Activated CD8-positive, alpha-beta T cell treated with anti-CD3 and anti-CD28 coated beads, Interleukin-2, amount 10 ng/mL, durations not matched to agents 7 days and 5 days (primary cell): Measurements from ENCODE around the gene DNMT3A. TPM values are rescaled to one million over a fixed set of nuclear protein-coding genes. Genes with fewer than 3 reads are reported as not detected.
A peak's percentile ranks its signal among the peaks of the same experiment; 100 is the strongest.
"Not testable (repeated sequence)": the region's sequence is repeated elsewhere in the genome, so short reads cannot be mapped to it uniquely, and the experiment has no call there.

Source experiments
- ATAC-seq: fragments of 150-1000 bp; cut with Tn5 transposase; one replicate; pipeline ENCODE4 v1.10.0; 2021; ENCODE audit warnings: moderate library complexity
- CTCF ChIA-PET: fragments of 350-600 bp; sonication (Branson Sonifier 250); formaldehyde crosslinking; loops from one replicate; lab custom pipeline; 2021; ENCODE audit warnings: antibody characterized with exemption; lab: Charles Lee
- POLR2A ChIA-PET: fragments of 350-600 bp; sonication (Branson Sonifier 250); formaldehyde crosslinking; loops from one replicate; lab custom pipeline; 2021; ENCODE audit warnings: antibody characterized with exemption; lab: Charles Lee
- DNase-seq: peaks from one replicate; pipeline ENCODE4 v3.0.0-alpha.2; 2020
- H3K27ac Mint-ChIP-seq: one replicate; pipeline ENCODE4 v1.8.0; 2021; ENCODE audit warnings: mild to moderate bottlenecking, mixed read lengths
- H3K27me3 Mint-ChIP-seq: one replicate; pipeline ENCODE4 v1.8.0; 2021; ENCODE audit warnings: low read depth, mixed read lengths
- H3K36me3 Mint-ChIP-seq: one replicate; pipeline ENCODE4 v1.8.0; 2021; ENCODE audit warnings: low read depth, mixed read lengths
- H3K4me1 Mint-ChIP-seq: one replicate; pipeline ENCODE4 v1.8.0; 2021; ENCODE audit warnings: low read depth, mixed read lengths
- H3K4me3 Mint-ChIP-seq: one replicate; pipeline ENCODE4 v1.8.0; 2021; ENCODE audit warnings: mild to moderate bottlenecking, mixed read lengths
- H3K9me3 Mint-ChIP-seq: one replicate; pipeline ENCODE4 v1.8.0; 2022; ENCODE audit warnings: mixed read lengths; ENCODE audit not compliant: insufficient read depth
- total RNA-seq, 2 experiments: library from RNA; stranded (reverse); gene quantifications; one replicate each; pipeline ENCODE4 v1.2.3, GENCODE V29; 2021

Gene DNMT3A
- total RNA-seq, 2 experiments from 2014 or later: 76.4 to 79.8 TPM

GRCh38 chr2:25283921-25284320 is 57.8 kb downstream of the DNMT3A start:
- no peaks in the 10 kb centered on the region for H3K27me3 Mint-ChIP-seq
- peaks cover 63% of the 10 kb centered on the region for H3K4me1 Mint-ChIP-seq
- CTCF ChIA-PET: no interaction called here

GRCh38 chr2:25281941-25282340 is 59.8 kb downstream of the DNMT3A start:
- POLR2A ChIA-PET: interaction anchor here (2.1 kb wide), 1 partner anchor 13 kb away, joined by 5 read pairs; no protein-coding TSS in a partner anchor
- H3K27me3 Mint-ChIP-seq: no peaks in the 10 kb centered on the region
- peaks cover 62% of the 10 kb centered on the region for H3K36me3 Mint-ChIP-seq
- peaks cover 66% of the 10 kb centered on the region for H3K4me1 Mint-ChIP-seq
- no peak overlapping the region for H3K4me3 Mint-ChIP-seq
- no peak overlapping the region for H3K27ac Mint-ChIP-seq
- CTCF ChIA-PET: interaction anchor here (0.6 to 0.7 kb wide), 2 partner anchors 271 to 1065 kb away, joined by 3 read pairs; no protein-coding TSS in a partner anchor
- DNase-seq: no peak
- H3K9me3 Mint-ChIP-seq: no peaks in the 10 kb centered on the region
- no peak for ATAC-seq

More at GRCh38 chr2:25283921-25284320, 57.8 kb downstream of the DNMT3A start:
- Mint-ChIP-seq H3K36me3 (peaks cover 55% of the 10 kb centered on the region), H3K27ac (peak overlapping the region; percentile 5), H3K9me3 (no peaks in the 10 kb centered on the region), H3K4me3 (no peak overlapping the region)
- DNase-seq: no peak
- POLR2A ChIA-PET: interaction anchor here (1.0 to 3.4 kb wide), 3 partner anchors 11 to 28 kb away, joined by 3 to 58 read pairs (median 5); no protein-coding TSS in a partner anchor
- ATAC-seq: no peak

- Mint-ChIP-seq H3K27me3 (no peaks in the 10 kb centered on the region), H3K36me3 (peaks cover 60% of the 10 kb centered on the region), H3K9me3 (no peaks in the 10 kb centered on the region), H3K4me3 (no peak overlapping the region), H3K4me1 (peaks cover 65% of the 10 kb centered on the region), H3K27ac (peak overlapping the region; percentile 12)
- ChIA-PET CTCF (interaction anchor here (0.6 to 0.7 kb wide), 2 partner anchors 271 to 1064 kb away, joined by 3 read pairs; no protein-coding TSS in a partner anchor), POLR2A (no interaction called here)
- DNase-seq (no peak), ATAC-seq (no peak)
Measured at GRCh38 chr2:25281522-25281921, 60.2 kb downstream of the DNMT3A start.

- POLR2A ChIA-PET: interaction anchor here (0.6 to 3.8 kb wide), 4 partner anchors 14 to 279 kb away, joined by 3 to 20 read pairs (median 5); no protein-coding TSS in a partner anchor
- no peak for ATAC-seq
- peaks cover 56% of the 10 kb centered on the region for H3K36me3 Mint-ChIP-seq
- DNase-seq: no peak
- no peaks in the 10 kb centered on the region for H3K9me3 Mint-ChIP-seq
- no peaks in the 10 kb centered on the region for H3K27me3 Mint-ChIP-seq
- H3K27ac Mint-ChIP-seq: peak overlapping the region; percentile 96
- H3K4me3 Mint-ChIP-seq: no peak overlapping the region
- peaks cover 65% of the 10 kb centered on the region for H3K4me1 Mint-ChIP-seq
- CTCF ChIA-PET: interaction anchor here (0.6 to 2.7 kb wide), 5 partner anchors 22 to 287 kb away, joined by 3 to 8 read pairs (median 4); no protein-coding TSS in a partner anchor
Measured at GRCh38 chr2:25280051-25280687, 61.6 kb downstream of the DNMT3A start.

- peaks cover 55% of the 10 kb centered on the region for H3K36me3 Mint-ChIP-seq
- ATAC-seq (no peak), DNase-seq (peak; percentile 54)
- peak overlapping the region; percentile 96 for H3K27ac Mint-ChIP-seq
- no peaks in the 10 kb centered on the region for H3K27me3 Mint-ChIP-seq
- no peaks in the 10 kb centered on the region for H3K9me3 Mint-ChIP-seq
- H3K4me3 Mint-ChIP-seq: peak overlapping the region; percentile 34
- peaks cover 68% of the 10 kb centered on the region for H3K4me1 Mint-ChIP-seq
- POLR2A ChIA-PET: interaction anchor here (0.5 to 4.2 kb wide), 7 partner anchors 11 to 83 kb away, joined by 3 to 49 read pairs (median 4); no protein-coding TSS in a partner anchor
- CTCF ChIA-PET: interaction anchor here (0.6 to 4.8 kb wide), 10 partner anchors 7 to 288 kb away, joined by 3 to 62 read pairs (median 4); no protein-coding TSS in a partner anchor
Measured at GRCh38 chr2:25279091-25279651, 62.6 kb downstream of the DNMT3A start.

- DNase-seq: peak; percentile 79
- peaks cover 78% of the 10 kb centered on the region for H3K4me1 Mint-ChIP-seq
- POLR2A ChIA-PET: interaction anchor here (1.0 to 4.2 kb wide), 13 partner anchors 10 to 277 kb away, joined by 3 to 49 read pairs (median 8); no protein-coding TSS in a partner anchor
- no peaks in the 10 kb centered on the region for H3K27me3 Mint-ChIP-seq
- ATAC-seq: peak; percentile 60
- no peaks in the 10 kb centered on the region for H3K9me3 Mint-ChIP-seq
- H3K36me3 Mint-ChIP-seq: peaks cover 64% of the 10 kb centered on the region
- H3K4me3 Mint-ChIP-seq: peak overlapping the region; percentile 65
- CTCF ChIA-PET: interaction anchor here (0.7 to 4.8 kb wide), 24 partner anchors 9 to 388 kb away, joined by 3 to 62 read pairs (median 8); no protein-coding TSS in a partner anchor
- peak overlapping the region; percentile 96 for H3K27ac Mint-ChIP-seq
Measured at GRCh38 chr2:25276569-25277465, 64.9 kb downstream of the DNMT3A start.

GRCh38 chr2:25275575-25275965 is 66.2 kb downstream of the DNMT3A start:
- CTCF ChIA-PET: interaction anchor here (1.2 to 4.8 kb wide), 11 partner anchors 9 to 290 kb away, joined by 3 to 62 read pairs (median 11); no protein-coding TSS in a partner anchor
- ATAC-seq: no peak
- Mint-ChIP-seq H3K36me3 (peaks cover 63% of the 10 kb centered on the region), H3K27ac (peak overlapping the region; percentile 96), H3K4me3 (peak overlapping the region; percentile 26), H3K9me3 (no peaks in the 10 kb centered on the region), H3K4me1 (peaks cover 72% of the 10 kb centered on the region), H3K27me3 (no peaks in the 10 kb centered on the region)
- POLR2A ChIA-PET: interaction anchor here (1.5 to 4.2 kb wide), 6 partner anchors 11 to 39 kb away, joined by 3 to 49 read pairs (median 13); no protein-coding TSS in a partner anchor
- DNase-seq: no peak

- POLR2A ChIA-PET: interaction anchor here (1.5 to 4.2 kb wide), 5 partner anchors 11 to 28 kb away, joined by 3 to 49 read pairs (median 25); no protein-coding TSS in a partner anchor
- peak overlapping the region; percentile 96 for H3K27ac Mint-ChIP-seq
- peak overlapping the region; percentile 26 for H3K4me3 Mint-ChIP-seq
- H3K9me3 Mint-ChIP-seq: no peaks in the 10 kb centered on the region
- H3K27me3 Mint-ChIP-seq: no peaks in the 10 kb centered on the region
- H3K36me3 Mint-ChIP-seq: peaks cover 64% of the 10 kb centered on the region
- peaks cover 68% of the 10 kb centered on the region for H3K4me1 Mint-ChIP-seq
- CTCF ChIA-PET: interaction anchor here (2.5 to 4.8 kb wide), 3 partner anchors 11 to 109 kb away, joined by 12 to 62 read pairs (median 58); no protein-coding TSS in a partner anchor
- DNase-seq: peak; percentile 68
- peak; percentile 26 for ATAC-seq
Measured at GRCh38 chr2:25274868-25275574, 66.7 kb downstream of the DNMT3A start.

- Mint-ChIP-seq H3K9me3 (no peaks in the 10 kb centered on the region), H3K36me3 (peaks cover 67% of the 10 kb centered on the region), H3K4me1 (peaks cover 60% of the 10 kb centered on the region), H3K27ac (peak overlapping the region; percentile 96), H3K4me3 (peak overlapping the region; percentile 54), H3K27me3 (no peaks in the 10 kb centered on the region)
- CTCF ChIA-PET: interaction anchor here (0.9 to 2.5 kb wide), 16 partner anchors 9 to 293 kb away, joined by 3 to 15 read pairs (median 6); no protein-coding TSS in a partner anchor
- peak; percentile 14 for ATAC-seq
- DNase-seq: peak; percentile 45
- POLR2A ChIA-PET: interaction anchor here (0.6 to 3.1 kb wide), 12 partner anchors 12 to 279 kb away, joined by 3 to 31 read pairs (median 6); no protein-coding TSS in a partner anchor
Measured at GRCh38 chr2:25273985-25274535, 67.7 kb downstream of the DNMT3A start.

GRCh38 chr2:25272705-25273104 is 69.0 kb downstream of the DNMT3A start:
- H3K9me3 Mint-ChIP-seq, DNase-seq, ATAC-seq, H3K27me3 Mint-ChIP-seq, H3K4me3 Mint-ChIP-seq: not testable (repeated sequence)
- CTCF ChIA-PET: interaction anchor here (1.1 to 2.5 kb wide), 13 partner anchors 14 to 294 kb away, joined by 3 to 15 read pairs (median 6); no protein-coding TSS in a partner anchor
- Mint-ChIP-seq H3K27ac (peak overlapping the region; percentile 96), H3K4me1 (peaks cover 46% of the 10 kb centered on the region), H3K36me3 (peaks cover 64% of the 10 kb centered on the region)
- POLR2A ChIA-PET: interaction anchor here (1.1 to 3.1 kb wide), 8 partner anchors 12 to 48 kb away, joined by 3 to 31 read pairs (median 8); no protein-coding TSS in a partner anchor
